ENCODE measurements around the gene MRPL43.
A peak's percentile ranks its signal among the peaks of the same experiment; 100 is the strongest.

MRPL43 gene

DNA sequence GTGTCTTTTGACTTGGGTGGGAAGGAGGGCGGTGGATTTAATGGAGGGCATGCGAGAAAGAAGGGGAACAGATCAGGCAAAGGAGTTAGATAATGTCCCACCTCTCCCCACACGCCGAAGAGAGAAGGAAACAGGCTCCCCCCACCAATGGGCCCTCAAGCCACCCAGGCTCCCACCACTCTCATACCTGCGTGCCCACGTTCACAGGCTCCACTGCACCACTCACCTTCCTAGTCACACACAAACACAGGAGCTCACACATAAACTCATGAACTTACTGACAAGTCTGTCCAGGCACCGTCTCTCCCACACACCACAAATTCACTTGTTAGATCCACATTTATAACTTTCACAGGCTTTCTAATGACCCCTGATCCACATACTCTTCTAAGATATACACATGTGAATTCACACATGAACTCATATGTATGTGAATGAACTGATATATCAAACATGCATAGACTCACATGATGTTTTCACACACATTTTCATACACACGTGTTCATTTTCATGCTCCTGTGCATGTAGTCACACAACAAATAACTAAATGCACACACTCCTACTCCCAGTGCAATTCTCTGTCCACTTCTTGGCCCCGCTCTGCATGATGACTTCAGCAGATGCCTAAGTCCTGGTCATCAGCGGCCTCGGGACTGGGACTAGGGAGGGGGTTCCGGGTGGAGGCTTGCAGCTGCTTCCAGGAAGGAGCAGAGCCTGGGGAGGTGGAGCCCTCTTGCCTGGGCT lies 13.8 kb upstream of the MRPL43 start:
- no peak for DNase-seq

DNA sequence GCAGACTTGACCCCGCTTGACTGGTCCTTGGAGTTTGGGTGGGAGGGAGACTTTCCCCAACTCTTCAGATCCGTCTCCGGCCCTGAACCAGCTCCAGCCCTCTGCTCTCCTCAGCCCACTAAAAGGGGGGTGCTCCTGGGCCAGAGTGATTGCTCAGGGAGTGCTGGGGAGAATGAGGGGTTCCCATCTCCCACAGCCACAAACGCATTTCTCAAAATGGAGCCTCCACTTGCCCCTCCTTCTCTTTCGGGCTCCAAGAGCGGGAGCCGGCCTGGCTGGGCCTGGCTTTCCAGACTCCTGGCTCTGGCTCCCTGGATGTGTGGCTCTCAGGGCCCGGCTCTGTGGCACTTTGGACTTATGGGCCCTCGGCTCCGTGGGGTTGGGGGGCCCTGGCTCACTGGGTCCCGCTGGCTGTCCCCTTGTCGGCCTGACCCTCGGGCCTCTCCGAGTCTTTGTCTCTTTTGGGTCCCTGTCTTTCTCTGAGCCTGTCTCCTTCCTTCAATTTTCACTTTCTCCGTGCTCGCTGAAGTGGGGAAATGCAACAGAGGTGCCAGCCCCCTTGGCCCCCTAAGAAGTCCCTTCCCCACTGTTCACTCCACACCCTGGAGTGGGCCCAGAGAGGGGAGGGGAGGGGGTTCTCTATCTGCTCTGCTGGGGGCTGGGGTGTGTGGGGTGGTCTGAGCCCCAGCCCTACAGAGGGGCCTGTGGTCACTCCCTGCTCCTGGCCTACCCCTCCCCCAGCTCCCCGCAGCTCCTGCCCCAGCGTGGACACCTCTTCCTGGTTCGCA lies 13.0 kb upstream of the MRPL43 start:
- DNase-seq = no peak

DNA sequence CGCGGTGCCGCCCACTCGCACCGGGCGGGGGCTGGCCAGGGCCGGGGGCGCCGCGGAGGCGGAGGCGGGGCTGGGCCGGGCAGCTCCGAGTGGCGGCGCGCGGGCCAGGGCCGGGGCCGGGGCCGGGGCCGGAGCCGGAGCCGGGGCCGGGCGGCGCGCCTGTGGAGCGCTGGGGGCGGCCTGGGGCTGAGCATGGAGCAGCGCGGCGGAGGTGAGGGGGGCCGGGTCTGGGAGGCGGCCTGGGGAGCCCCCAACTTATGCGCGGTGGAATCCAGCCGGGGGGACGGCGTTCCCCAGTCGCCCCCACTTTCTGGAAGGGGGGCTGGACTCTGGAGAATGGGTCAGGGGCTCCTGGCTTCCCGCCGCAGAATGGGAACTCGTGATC lies 12.4 kb upstream of the MRPL43 start, which contains the start of gene LZTS2:
Gene LZTS2, plus strand, starts transcription at position 67 of the 385 bp plus-strand sequence. CDS start 2,731 bp downstream, outside the sequence.
- DNase-seq = no peak

DNA sequence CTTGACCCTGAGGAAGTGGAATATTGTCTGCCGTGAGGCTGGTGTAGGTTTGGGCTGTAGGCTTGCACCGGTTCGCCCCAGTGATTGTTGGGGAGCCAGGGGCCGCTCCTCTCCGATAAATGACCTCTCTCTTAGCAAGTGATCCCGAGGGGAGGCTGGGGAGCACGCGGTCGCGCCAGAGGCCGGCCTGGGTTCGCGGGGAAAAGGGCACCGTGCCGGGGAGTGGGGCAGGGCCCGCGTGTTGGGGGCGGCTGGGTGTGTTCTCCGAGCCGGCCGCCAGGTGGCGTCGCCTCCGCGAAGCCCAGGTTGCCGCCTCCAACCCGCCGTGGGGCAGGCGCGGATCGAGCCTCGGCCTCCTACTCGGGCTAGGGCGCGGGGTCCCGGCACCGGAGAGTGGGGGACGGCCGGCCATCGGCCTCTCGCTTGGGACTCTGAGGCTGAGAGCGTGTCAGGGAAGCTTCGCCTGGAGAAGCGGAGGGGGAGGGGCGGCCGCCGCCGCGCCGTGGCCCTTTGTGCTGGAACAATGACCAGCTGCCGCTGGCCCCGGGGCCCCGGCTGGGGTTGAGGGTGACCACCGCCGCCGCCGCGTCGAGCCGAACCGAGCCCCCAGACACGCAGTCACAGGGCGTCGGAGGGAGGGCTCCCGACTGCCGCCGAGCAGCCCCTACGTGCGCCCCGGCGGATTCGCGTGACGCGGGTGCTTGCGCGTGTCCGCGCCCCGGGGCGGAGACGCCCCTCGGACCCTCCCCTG lies 11.9 kb upstream of the MRPL43 start:
- peak; percentile 35 for DNase-seq

DNA sequence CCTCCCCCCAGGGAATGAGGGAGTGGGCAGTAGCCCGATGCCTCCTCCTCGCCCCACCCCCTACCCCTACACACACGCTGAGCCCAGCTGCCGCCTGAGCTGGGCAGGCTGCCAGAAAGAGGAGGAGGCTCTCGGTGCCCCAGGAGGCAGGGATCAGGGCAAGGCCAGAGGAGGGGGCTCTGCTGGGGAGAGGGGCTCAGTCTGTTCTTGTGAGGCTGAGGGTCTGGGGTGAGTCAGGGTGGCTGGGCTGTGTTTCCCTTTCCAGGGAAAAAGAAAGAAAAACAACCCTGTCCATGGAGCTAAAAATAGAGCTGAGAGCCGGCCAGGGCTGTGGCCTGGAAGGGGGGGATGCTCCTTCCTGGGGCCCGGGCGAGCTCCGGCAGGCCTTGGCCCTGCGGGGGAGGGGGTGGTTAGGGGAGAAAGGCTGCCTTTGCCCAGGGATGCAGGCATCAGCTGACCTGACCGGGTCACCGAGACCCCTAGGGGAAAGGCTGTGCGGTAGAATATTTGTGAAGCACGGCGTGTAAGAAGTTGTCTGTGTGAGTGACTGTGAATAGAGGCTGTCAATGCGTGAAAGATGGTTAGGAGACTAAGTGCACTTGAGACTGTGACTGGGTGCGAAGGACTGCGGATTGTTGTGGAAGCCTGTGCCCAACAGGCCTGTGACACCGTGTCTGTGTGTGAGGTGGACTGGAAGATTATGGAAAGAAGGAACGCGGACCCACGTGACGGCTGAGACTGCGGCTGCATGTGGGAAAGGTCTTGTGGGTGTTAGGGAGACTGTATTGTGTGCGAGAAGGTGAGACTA lies 11.1 kb upstream of the MRPL43 start:
- peak; percentile 88 for DNase-seq

DNA sequence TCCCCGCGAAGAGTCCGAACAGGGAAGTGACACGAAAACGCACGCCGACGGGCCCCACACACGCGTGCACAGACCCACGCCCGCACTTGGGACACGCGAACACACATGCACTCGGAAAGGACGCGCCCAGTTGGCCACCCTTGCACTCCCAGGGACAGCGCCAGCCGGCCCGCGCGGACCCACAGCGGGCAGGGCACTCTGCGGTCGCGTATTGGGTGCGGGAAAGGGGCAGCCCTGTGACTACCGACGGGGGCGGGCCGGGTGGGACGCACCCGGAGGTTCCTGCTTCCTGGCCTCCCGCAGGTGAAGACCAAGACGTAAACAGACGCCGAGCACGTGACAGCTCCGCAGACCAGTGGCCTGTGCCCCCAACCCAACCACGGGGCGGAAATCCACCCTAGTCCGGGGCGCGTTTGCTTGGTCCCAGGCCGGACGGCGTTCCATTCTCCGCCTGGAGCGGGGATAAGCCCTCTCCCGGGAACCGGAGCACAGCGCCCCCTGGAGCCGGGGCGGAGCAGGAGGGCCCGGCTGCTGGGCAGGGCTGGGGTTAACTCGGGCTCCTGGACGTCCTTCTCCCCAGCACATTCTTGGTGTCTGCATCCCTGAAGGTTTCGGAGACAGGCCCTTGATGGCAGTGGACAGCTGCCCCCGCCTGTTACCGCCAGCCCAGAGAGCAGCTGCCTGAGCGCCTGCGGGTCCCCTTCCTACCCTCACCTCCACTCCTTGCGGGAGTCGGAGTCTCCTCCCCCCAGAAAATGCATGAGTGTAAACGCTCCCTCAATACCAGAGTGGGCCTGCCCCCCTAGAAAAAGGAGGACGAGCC lies 10.3 kb upstream of the MRPL43 start:
- DNase-seq = peak; percentile 53

DNA sequence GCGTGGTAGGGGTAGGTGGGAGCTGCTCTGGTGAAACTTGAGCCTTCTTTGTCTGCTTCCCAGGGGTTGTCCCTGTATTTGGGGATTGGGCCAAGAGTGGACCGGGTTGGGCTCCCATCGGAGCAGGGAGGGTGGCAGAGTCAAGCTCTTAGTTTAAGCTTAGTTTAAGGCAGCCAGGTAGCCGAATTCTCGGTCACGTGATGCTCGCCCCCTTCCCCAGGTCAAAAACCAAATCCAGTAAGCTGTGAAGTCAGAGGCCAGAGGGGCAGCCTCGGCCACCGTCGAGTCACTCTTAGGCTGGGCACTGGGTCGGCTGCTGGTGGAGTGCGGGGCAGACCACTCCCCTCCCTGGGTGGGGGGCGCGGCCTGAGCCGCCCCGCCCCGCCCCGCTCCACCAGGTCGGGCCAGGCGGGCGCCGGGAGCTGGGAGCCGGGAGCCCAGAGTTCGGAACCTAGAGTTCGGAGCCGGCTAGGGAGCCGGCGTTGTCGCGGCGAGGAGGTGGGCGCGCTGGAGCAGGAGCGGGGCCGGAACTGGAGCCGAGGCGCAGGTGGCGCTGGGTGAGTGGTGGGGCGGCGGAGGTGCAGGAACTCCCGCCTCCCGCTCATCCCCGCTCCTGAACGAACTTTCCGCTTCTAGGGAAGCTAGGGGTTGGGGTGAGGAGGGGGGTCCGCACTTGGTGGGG lies 9.5 kb upstream of the MRPL43 start:
- DNase-seq = no peak

DNA sequence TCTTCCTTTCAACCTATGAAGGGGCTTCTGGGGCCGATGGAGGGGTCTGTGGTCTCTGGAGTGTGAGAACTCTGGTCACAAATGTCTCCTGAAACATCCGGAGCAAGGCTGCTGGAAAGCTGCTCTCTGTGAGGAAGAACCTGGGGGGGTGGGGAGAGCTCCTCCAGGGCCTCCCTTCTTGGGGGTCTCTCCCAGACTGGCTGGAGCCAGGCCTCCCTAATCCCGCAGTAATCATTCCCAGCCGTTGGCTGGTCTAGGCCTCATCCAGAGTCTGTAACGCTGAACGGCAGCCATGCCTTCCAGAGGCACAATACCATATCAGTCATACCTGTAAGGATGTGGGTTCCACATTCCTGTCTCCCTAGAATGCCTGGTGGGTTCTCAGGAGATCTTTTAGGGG lies 7.9 kb upstream of the MRPL43 start:
- DNase-seq = no peak

DNA sequence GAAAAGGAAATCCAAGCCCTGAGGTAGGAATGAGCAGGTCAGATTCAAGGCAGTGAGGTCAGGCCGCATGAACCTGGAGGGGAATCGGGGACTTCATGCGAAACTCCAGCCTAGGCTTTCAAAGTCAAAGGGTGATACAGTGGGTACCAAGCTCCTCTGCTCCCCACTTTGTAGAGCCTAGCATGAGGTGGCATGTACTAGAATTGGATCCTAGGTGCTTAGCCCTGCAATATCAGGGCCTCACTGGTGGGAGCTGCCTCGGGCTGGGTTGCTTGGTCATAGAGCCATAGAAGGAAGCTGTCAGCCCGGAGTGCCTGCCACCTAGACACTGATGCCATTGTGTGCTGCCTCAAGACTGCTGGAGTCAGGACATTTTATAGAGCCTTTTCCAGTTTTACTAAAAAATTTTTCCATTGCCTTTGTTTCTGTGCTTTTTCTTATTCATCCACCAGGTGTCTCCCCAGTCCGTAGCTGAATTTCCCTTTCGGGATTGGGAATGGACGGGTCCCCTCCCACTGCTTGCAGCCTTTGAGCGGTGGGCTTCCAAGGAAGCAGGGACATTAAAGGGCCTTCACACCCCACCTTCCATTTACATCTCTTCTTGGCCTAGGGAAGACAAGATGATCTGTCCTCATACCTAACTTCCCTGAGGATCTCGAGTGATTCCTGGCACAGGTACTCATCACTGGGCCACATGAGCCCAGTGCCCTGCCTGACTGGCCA lies 6.8 kb upstream of the MRPL43 start:
- DNase-seq = no peak

DNA sequence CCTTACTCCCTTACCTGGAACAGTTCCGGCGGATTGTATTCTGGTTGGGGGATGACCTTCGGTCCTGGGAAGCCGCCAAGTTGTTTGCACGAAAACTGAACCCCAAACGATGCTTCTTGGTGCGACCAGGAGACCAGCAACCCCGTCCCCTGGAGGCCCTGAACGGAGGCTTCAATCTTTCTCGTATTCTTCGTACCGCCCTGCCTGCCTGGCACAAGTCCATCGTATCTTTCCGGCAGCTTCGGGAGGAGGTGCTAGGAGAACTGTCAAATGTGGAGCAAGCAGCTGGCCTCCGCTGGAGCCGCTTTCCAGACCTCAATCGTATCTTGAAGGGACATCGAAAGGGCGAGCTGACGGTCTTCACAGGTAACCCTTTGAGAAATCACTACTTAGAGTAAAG lies 1.8 kb upstream of the MRPL43 start:
- DNase-seq = no peak

DNA sequence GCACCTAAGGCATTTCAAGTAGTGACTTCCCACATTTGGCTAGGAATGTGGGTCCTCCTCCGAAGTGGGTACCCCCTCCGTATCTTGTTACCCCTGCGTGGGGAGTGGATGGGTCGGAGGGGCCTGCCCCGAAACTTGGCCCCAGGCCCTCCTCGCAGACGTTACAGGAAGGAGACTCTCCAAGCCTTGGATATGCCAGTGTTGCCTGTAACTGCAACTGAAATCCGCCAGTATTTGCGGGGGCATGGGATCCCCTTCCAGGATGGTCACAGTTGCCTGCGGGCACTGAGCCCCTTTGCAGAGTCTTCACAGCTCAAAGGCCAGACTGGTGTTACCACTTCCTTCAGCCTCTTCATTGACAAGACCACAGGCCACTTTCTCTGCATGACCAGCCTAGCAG lies 869 bp upstream of the MRPL43 start:
- no peak for DNase-seq

DNA sequence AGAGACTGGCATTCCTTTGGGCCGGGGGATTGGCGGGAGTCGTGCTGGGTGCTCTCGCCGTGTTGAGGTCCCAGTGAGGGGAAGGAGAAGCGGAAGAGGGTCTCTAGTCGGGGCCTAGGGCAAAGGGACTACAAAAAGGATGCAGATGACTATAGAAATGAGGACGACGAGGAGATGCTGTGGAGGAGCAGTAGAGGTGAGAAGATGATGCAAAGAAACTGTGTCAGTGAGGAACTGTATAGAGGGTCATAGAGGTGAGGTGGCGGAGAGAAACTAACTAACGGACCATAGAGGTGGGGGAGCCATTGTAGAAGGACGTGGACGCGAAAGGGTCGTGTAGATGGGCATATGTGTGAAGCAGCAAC lies 370 bp upstream of the MRPL43 start:
- no peak for DNase-seq

DNA sequence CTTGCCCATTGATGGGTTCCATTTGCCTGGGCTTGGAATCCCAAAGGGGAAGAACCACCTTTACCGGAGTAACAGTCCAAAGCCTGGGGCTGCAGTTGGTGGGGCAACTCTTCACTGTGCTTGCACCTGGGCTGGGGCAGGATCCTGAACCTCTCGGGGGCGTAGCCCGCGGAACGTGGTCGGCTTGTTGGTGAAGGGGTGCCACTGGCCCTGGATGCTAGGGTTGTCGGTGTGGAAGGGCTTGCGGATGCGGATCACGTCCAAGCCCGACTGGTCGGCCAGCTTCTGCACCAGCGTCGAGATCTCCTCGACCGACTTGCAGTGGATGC lies 710 bp downstream of the MRPL43 start:
- no peak for DNase-seq

DNA sequence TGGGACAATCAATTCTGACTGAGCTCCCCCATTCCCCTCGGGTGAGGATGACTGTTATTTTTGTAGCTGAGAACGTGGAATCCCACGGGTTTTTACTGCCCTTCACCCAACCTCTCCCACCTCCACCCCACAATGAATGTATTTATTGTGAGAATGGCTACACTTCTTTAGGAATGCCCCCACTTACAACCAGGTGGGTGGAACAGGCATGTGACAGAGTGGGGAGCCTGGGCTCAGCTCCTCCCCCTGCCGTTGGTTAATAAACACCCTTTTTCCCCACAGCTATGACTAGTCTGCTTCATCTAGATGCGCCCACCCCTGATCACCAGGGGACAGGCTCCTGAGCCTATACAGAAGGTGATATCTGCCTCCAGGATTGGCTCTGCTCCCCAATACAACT lies 2.0 kb downstream of the MRPL43 start:
- DNase-seq = no peak

DNA sequence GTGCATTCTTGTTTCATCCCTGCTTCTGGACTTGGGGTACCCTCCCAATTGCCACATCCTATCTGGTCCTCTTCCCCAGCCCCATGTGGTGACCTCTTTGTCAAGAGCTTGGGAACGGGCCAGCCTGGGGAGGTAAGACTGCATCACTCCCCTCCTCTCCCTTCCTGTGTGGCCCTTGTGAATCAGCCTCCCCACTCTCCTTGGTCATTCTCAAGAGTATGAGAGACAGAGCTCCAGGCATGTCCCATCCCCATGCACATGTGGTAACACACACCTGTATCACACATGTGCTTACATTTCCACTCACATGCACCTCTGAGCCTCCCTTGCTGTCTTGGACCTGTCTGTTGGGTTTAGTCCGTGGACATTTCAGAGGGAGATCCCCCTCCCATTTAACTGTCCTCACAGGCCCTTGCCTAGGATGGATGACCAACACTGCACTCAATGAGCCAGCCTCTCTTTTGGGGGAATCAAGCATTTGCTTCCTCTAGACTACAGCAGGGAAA lies 2.6 kb downstream of the MRPL43 start:
- DNase-seq = no peak

DNA sequence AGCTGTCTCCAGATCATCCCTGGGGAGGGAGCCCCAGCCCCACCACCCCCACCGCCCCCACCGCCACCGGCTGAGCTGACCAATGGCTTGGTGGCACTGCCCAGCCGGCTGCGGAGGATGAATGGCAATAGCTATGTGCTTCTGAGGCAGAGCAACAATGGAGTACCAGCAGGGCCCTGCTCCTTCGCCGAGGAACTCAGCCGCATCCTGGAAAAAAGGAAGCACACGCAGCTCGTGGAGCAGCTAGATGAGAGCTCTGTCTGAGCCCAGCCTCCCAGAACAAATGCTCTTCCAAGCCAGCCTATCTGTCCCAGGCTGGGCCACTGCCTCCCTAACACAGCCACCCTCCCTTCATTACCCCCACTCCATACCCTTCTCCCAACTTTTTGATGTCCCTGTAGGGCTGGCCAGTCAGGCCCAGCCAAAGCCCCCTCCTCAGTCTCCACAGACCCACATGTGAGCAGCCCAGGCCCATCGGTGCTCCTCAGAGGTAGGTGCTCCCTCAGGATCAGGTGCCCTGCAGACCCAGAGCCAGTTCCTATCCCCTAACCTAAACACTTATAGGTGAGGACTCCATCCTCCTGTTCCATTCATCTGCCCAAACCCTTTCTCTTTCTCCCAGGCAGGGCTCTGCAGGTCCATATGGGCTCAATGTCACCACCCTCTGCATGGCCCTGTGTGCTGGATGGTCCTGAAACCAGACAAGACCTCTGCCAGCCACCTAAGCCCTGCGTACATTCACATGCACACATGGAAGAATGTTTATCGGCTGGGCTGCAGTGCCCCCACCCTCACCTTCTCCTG lies 3.2 kb downstream of the MRPL43 start:
- DNase-seq = no peak

DNA sequence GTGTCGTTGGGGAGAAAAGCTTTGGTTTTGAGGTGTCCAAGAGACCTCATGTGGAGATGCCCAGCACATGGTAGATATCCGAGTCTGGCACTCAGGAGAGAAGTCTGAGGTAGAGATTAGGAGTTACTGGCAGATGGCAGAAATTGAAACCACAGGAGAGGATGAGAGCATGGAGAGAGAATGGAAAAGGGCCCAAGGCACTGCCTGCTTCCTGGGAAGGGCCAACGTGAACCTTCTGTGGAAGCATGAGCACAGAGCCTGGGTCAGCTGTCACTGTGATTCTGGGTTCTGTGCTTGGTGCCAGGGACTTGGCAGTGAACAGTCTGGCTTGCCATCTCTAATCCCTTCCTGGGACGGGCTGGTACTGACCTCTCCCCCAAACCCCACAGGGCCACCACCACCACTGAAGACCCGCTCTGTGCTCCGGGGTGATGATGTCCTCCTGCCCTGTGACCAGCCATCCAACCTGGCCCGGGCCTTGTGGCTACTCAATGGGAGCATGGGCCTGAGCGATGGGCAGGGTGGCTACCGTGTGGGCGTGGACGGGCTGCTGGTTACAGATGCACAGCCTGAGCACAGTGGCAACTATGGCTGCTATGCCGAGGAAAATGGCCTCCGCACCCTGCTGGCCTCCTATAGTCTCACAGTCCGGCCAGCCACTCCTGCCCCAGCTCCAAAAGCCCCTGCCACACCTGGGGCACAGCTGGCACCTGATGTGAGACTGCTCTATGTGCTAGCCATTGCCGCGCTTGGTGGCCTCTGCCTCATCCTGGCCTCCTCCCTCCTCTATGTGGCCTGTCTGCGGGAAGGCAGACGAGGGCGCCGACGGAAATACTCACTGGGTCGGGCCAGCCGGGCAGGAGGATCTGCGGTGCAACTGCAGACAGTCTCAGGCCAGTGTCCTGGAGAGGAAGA lies 4.1 kb downstream of the MRPL43 start:
- DNase-seq = no peak

DNA sequence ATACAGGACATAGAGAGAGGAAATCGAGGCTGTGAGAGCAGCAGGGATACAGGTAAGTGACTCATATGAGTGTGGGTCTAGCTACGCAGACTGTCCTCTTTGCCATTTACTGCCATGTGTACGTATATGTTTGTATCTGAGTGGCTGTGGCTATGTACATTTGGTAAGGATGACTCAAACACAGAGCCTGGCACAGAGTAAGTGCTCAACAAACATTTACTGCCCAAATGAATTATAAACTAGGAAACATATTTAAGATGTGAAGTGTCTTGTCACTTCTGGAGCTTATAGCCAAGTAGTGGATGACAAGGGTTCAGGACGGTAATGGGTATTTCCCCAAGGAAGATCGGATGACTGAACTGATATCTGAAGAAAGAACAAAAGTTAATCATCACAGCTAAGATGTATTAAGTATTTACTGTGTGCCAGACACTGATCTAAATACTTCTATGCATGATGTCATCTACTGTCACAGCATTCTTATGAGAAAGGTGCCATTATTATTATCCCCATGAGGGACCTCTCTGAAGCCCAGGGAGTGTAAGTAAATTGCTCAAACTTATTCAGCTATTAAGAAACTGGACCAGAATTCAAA lies 6.0 kb downstream of the MRPL43 start:
- no peak for DNase-seq
